ACC112 (cell line): Measurements from ENCODE around the gene C6orf89.
A peak's percentile ranks its signal among the peaks of the same experiment; 100 is the strongest.

Experiments used
- H2AFZ ChIP-seq: fragments of 200-600 bp; sonication (generic); one replicate; pipeline ENCODE4 v1.6.0; 2017; ENCODE audit warnings: antibody characterized with exemption, low read length; ENCODE audit not compliant: unreplicated experiment
- H3K27ac ChIP-seq: fragments of 200-600 bp; sonication (generic); 2 replicates; pipeline ENCODE4 v1.5.1; 2014; ENCODE audit warnings: low read depth, mild to moderate bottlenecking, antibody characterized with exemption, low read length, moderate library complexity
- H3K27me3 ChIP-seq: fragments of 200-600 bp; sonication (generic); 2 replicates; pipeline ENCODE4 v1.6.1; 2014; ENCODE audit warnings: mild to moderate bottlenecking, antibody characterized with exemption, low read length, moderate library complexity, mixed read lengths; ENCODE audit not compliant: insufficient read depth
- H3K36me3 ChIP-seq: fragments of 200-600 bp; sonication (generic); 2 replicates; pipeline ENCODE4 v1.6.1; 2016; ENCODE audit warnings: mild to moderate bottlenecking, antibody characterized with exemption, low read length, moderate library complexity, mixed read lengths; ENCODE audit not compliant: insufficient read depth
- H3K4me1 ChIP-seq: fragments of 200-600 bp; sonication (generic); one replicate; pipeline ENCODE4 v1.6.1; 2016; ENCODE audit warnings: low read length, mixed read lengths; ENCODE audit not compliant: insufficient read depth, unreplicated experiment, control insufficient read depth
- H3K4me3 ChIP-seq: fragments of 200-600 bp; sonication (generic); 2 replicates; pipeline ENCODE4 v1.5.1; 2014; ENCODE audit warnings: mild to moderate bottlenecking, low read depth, low read length
- H3K79me2 ChIP-seq: fragments of 200-600 bp; sonication (generic); one replicate; pipeline ENCODE4 v1.6.0; 2016; ENCODE audit warnings: low read length; ENCODE audit not compliant: control insufficient read depth, unreplicated experiment, insufficient read depth

Gene C6orf89

DNA sequence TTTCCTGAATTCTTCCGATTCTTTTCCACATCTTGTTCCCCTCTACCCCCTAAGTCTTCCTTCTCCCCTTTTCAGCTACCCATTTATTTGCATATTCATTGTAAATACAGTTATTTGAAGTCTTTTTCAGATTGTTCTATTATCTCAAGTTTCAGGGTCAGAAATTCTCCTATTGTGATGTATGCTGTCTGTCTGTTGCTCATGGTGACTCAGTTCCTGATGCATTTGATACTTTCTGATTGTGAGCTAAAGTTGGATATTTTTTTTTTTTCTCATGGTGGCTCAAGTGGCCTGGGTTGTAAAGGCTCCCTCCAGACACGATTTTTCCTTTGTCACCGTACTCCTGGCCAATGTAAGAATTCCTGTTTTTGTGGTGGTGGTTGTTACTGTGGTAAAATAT is 63.9 kb downstream of the C6orf89 start:
- H3K27ac ChIP-seq: peak overlapping the region; percentile 88
- peaks cover 24% of the 10 kb centered on the region for H3K4me1 ChIP-seq
- no peaks in the 10 kb centered on the region for H3K36me3 ChIP-seq
- H2AFZ ChIP-seq: peak overlapping the region; percentile 33
- peak overlapping the region; percentile 7; the same call in 1 of the 2 replicates for H3K4me3 ChIP-seq
- H3K79me2 ChIP-seq: no peaks in the 10 kb centered on the region
- no peaks in the 10 kb centered on the region for H3K27me3 ChIP-seq

DNA sequence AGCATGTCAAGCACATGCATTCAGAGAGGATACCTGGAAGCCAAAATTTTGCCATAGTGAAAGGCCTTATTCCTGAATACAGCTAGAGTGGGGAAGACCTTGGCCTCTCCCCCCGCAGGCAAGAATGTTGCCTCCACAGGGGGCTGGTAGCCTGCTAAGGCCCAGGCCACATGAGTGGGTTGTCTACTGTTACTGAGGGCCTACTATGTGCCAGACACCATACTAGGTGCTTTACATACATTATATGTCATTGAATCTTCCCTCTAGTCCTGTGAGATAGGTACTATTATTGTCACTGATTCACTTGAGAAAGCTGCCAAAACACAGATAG is 68.1 kb downstream of the C6orf89 start:
- no peaks in the 10 kb centered on the region for H3K36me3 ChIP-seq
- H3K27me3 ChIP-seq: no peaks in the 10 kb centered on the region
- no peak overlapping the region for H2AFZ ChIP-seq
- H3K79me2 ChIP-seq: no peaks in the 10 kb centered on the region
- H3K4me1 ChIP-seq: peaks cover 24% of the 10 kb centered on the region
- H3K4me3 ChIP-seq: no peak overlapping the region
- H3K27ac ChIP-seq: no peak overlapping the region

DNA sequence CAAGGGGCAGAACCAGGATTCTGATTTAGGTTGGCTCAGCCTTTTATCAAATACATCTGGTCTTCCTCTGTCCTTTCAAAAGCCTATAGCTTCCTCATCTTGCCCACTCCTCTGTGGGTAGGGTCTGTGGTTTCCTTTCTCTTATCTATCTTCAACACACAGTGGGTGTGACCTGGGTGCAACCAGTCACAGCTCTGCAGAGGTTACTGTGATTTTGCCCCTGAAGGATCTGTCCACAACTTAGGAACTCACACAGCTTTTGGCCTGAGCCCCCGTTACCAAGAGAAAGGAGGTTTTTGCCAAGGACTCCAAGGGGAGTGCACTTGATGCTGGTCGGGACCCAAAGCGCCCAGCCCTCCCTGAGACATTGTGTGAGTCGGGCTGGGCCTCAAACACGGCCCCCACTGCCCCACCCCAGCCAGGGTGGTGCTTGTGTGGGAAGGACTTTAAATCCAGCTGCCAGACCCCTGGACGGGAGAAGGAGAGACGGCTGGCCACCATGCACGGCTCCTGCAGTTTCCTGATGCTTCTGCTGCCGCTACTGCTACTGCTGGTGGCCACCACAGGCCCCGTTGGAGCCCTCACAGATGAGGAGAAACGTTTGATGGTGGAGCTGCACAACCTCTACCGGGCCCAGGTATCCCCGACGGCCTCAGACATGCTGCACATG is 68.6 kb downstream of the C6orf89 start, which contains the start of gene PI16:
Gene PI16, plus strand, starts transcription at position 477 of the 670 bp plus-strand sequence. Its CDS starts 23 bp downstream, at position 500.
- Histone ChIP-seq H3K4me1 (peaks cover 20% of the 10 kb centered on the region), H3K27ac (no peak within 1 kb of the TSS), H3K36me3 (no peaks in the 10 kb centered on the region), H3K27me3 (no peaks in the 10 kb centered on the region), H3K4me3 (no peak within 1 kb of the TSS), H2AFZ (no peak within 1 kb of the TSS), H3K79me2 (no peaks in the 10 kb centered on the region)

DNA sequence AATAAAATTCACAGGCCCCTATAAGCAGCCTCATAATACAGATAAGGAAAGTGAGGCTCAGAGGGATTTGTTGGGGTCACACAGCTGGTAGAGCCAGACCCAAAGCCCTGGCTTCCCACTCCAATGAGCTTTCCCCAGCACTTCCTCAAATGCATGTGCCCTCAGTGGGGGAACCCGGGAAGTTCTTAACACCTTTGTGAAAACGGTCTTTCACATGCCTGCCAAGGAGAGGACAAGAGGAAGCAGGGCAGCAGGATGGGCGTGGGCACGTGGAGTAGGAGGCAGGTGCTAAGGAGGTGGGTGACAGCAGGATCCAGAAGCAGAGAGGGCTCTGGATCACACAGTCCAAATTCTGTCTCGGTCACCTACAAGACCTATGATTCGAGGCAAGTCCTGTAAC is 69.4 kb downstream of the C6orf89 start:
- Histone ChIP-seq H3K27me3 (no peaks in the 10 kb centered on the region), H3K27ac (no peak overlapping the region), H3K36me3 (no peaks in the 10 kb centered on the region), H3K79me2 (no peaks in the 10 kb centered on the region), H2AFZ (no peak overlapping the region), H3K4me1 (peaks cover 16% of the 10 kb centered on the region), H3K4me3 (no peak overlapping the region)

DNA sequence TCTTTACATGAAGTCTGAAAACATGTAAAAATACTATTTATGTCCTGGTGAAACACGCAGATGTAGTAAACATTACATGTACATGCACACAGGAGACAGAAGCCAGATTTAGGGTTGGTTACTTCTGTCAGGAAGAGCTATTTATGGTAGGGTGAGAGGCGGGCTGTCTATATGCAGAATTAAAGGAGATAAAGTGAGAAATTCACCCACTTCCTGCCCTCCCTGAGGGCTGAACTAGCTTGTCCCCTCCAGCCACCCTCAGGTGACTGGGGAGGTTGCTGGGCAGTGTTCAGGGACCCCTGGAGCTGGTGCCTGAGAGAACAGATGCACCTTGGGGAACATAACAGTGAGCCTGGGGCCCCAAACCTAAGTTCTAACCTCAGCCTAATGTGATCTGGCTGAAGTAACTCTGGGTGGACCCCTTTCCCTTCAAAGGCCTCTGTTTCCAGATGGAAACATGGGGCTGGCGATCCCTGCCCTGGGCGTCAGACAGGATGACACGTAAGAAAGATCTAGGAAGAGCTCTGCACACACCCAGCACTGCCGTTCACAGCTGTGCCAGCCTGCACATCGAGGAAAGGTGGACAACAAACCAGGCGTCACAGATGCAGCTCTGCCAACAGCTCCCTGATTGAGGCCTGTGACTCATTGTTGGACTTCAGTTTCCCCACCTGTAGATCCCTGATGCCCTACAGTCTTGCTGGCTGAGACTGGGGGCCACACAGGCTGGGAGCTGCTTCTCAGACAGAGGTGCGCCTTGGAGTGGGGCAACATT is 70.1 kb downstream of the C6orf89 start:
- Histone ChIP-seq H3K36me3 (no peaks in the 10 kb centered on the region), H3K4me1 (peaks cover 18% of the 10 kb centered on the region), H3K27me3 (no peaks in the 10 kb centered on the region), H2AFZ (no peak overlapping the region), H3K27ac (no peak overlapping the region), H3K79me2 (no peaks in the 10 kb centered on the region), H3K4me3 (no peak overlapping the region)

DNA sequence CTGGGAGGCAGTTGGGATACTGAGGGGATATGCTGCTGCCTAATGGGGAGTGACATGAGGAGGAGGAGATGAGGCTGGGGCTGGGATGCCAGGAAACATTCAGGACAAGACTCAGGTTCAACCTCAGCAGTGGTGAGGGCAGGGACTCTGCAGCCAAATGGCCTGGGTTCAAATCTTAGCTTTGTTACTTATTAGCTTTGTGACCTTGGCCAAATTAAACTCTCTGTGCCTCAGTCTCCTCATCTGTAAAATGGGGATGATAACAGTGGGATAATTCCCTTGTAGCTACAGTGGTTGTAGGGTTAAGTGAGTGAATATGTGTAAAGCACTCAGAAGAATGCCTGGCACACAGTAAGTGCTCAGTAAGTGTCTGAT is 70.7 kb downstream of the C6orf89 start:
- peaks cover 22% of the 10 kb centered on the region for H3K4me1 ChIP-seq
- H3K27me3 ChIP-seq: no peaks in the 10 kb centered on the region
- H3K27ac ChIP-seq: no peak overlapping the region
- no peak overlapping the region for H2AFZ ChIP-seq
- no peaks in the 10 kb centered on the region for H3K79me2 ChIP-seq
- no peak overlapping the region for H3K4me3 ChIP-seq
- no peaks in the 10 kb centered on the region for H3K36me3 ChIP-seq

DNA sequence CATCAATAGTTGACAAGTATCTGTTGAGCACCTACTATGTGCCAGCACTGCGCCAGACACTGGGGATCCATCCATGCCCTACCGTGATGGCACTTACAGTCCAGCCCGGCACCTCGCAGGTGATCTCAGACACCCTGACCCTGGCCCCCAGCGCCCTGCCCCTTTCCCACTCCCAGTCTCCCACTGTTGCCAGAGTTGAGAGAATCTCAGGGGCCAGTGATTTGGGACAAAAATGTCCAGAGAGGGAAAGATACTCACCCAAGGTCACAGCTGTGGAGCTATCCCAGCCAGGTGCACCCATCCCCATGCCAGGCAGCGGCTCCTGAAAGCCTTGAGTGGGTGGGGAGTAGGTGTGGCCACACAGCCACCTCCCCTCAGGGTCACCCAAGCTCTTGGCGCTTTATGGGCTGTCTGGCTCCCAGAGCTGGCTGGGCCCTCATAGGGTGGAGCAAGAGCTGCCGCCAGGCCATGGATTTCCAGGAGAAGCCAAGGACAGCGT is 72.1 kb downstream of the C6orf89 start:
- H2AFZ ChIP-seq: no peak overlapping the region
- H3K4me3 ChIP-seq: no peak overlapping the region
- H3K27me3 ChIP-seq: no peaks in the 10 kb centered on the region
- no peaks in the 10 kb centered on the region for H3K36me3 ChIP-seq
- H3K4me1 ChIP-seq: peaks cover 12% of the 10 kb centered on the region
- H3K79me2 ChIP-seq: no peaks in the 10 kb centered on the region
- no peak overlapping the region for H3K27ac ChIP-seq

DNA sequence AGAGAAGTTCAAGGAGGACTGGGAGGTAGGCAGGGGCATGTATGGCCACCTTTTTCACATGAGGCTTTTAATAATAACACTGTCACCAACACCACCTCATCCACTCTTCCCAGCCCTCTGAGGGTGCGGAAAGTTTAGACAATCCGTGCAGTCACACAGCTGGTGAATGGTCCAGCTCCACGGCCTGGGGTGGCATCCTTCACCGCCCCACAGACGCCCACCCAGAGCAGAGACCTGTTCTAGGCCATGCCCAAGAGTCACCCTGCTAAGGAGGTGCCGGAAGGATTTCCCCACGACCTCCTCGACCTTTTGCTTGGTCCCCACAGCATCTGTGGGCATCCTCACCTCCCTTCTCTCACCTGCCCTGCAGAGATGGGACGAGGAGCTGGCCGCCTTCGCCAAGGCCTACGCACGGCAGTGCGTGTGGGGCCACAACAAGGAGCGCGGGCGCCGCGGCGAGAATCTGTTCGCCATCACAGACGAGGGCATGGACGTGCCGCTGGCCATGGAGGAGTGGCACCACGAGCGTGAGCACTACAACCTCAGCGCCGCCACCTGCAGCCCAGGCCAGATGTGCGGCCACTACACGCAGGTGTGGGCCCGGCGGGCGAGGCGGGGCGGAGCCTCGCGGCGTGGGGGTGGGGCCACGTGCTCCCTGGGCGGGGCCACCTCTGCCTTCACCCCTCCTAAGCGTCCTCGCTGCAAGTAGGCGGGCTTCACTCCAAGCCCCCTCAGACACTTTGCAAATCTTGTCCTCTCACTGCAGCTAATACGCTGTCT is 73.2 kb downstream of the C6orf89 start:
- Histone ChIP-seq H3K79me2 (no peaks in the 10 kb centered on the region), H3K36me3 (no peaks in the 10 kb centered on the region), H3K27ac (no peak overlapping the region), H2AFZ (no peak overlapping the region), H3K27me3 (no peaks in the 10 kb centered on the region), H3K4me3 (no peak overlapping the region), H3K4me1 (peaks cover 22% of the 10 kb centered on the region)

DNA sequence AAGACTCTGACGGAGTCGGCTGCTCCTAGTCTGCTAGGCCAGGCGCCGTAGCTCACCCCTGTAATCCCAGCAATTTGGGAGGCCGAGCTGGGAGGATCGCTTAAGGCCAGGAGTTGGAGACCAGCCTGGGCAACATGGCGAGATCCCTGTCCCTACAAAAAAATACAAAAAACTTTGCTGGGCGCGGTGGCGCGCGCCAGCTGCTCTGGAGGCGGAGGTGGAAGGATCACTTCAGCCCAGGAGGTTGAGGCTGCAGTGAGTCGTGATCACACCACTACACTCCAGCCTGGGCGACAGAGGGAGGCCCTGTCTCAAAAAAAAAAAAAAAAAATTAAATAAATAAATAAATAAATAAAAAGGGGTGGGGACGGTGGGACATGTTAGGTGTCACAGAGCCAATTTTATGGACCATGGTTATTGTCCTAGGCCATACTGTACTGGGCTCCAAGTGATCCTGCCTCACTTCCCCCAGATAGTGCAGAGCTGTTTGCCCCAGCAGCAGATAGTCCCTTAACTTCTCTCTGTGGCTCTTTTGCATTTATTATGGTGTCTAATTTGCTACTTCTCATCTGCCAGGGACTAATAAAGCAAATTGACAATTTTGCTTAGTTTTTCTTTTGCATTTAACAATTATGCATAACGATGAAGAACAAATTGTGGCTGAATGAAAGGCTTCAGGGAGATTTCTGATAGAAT is 74.0 kb downstream of the C6orf89 start:
- H3K36me3 ChIP-seq: no peaks in the 10 kb centered on the region
- no peak overlapping the region for H3K27ac ChIP-seq
- H3K4me1 ChIP-seq: peaks cover 27% of the 10 kb centered on the region
- H2AFZ ChIP-seq: no peak overlapping the region
- no peaks in the 10 kb centered on the region for H3K27me3 ChIP-seq
- H3K4me3 ChIP-seq: no peak overlapping the region
- H3K79me2 ChIP-seq: no peaks in the 10 kb centered on the region
